ENCODE measurements around the gene NFAT5. TPM values are rescaled to one million over a fixed set of nuclear protein-coding genes. Genes with fewer than 3 reads are reported as not detected.
A peak's percentile ranks its signal among the peaks of the same experiment; 100 is the strongest.
"Not testable (repeated sequence)": the region's sequence is repeated elsewhere in the genome, so short reads cannot be mapped to it uniquely, and the experiment has no call there.

The NFAT5 gene, protein sequence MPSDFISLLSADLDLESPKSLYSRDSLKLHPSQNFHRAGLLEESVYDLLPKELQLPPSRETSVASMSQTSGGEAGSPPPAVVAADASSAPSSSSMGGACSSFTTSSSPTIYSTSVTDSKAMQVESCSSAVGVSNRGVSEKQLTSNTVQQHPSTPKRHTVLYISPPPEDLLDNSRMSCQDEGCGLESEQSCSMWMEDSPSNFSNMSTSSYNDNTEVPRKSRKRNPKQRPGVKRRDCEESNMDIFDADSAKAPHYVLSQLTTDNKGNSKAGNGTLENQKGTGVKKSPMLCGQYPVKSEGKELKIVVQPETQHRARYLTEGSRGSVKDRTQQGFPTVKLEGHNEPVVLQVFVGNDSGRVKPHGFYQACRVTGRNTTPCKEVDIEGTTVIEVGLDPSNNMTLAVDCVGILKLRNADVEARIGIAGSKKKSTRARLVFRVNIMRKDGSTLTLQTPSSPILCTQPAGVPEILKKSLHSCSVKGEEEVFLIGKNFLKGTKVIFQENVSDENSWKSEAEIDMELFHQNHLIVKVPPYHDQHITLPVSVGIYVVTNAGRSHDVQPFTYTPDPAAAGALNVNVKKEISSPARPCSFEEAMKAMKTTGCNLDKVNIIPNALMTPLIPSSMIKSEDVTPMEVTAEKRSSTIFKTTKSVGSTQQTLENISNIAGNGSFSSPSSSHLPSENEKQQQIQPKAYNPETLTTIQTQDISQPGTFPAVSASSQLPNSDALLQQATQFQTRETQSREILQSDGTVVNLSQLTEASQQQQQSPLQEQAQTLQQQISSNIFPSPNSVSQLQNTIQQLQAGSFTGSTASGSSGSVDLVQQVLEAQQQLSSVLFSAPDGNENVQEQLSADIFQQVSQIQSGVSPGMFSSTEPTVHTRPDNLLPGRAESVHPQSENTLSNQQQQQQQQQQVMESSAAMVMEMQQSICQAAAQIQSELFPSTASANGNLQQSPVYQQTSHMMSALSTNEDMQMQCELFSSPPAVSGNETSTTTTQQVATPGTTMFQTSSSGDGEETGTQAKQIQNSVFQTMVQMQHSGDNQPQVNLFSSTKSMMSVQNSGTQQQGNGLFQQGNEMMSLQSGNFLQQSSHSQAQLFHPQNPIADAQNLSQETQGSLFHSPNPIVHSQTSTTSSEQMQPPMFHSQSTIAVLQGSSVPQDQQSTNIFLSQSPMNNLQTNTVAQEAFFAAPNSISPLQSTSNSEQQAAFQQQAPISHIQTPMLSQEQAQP (N-terminal part only)
- 10 to 100 TPM; 29.1 to 48.4 (median 39.8) TPM for total RNA-seq
- long read RNA-seq, donor 1, full-length matches to known transcripts = 1 of 16 reads
- long read RNA-seq, donor 1, partial matches to known transcripts = 6 of 16 reads
- long read RNA-seq, donor 1, other reads (novel, unspliced or antisense) = 9 of 16 reads
- long read RNA-seq, donor 2, partial matches to known transcripts = 2 of 4 reads
- long read RNA-seq, donor 2, other reads (novel, unspliced or antisense) = 2 of 4 reads

- Histone ChIP-seq H3K4me1 (ENCODE audit: low read depth) (peaks cover 18% of the 10 kb centered on the region), H3K36me3 (ENCODE audit: low read depth) (no peaks in the 10 kb centered on the region), H3K9me3 (no peaks in the 10 kb centered on the region), H3K4me3 (peak within 1 kb of the TSS; percentile 98)
- TF ChIP-seq, protein P1, sequence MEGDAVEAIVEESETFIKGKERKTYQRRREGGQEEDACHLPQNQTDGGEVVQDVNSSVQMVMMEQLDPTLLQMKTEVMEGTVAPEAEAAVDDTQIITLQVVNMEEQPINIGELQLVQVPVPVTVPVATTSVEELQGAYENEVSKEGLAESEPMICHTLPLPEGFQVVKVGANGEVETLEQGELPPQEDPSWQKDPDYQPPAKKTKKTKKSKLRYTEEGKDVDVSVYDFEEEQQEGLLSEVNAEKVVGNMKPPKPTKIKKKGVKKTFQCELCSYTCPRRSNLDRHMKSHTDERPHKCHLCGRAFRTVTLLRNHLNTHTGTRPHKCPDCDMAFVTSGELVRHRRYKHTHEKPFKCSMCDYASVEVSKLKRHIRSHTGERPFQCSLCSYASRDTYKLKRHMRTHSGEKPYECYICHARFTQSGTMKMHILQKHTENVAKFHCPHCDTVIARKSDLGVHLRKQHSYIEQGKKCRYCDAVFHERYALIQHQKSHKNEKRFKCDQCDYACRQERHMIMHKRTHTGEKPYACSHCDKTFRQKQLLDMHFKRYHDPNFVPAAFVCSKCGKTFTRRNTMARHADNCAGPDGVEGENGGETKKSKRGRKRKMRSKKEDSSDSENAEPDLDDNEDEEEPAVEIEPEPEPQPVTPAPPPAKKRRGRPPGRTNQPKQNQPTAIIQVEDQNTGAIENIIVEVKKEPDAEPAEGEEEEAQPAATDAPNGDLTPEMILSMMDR (IDR thresholded peaks at IDR 0.05) = no peak
- peak; percentile 91 to 97 (median 92) for DNase-seq
- ATAC-seq = peak; percentile 97
- intact Hi-C loops (cut with DNase I, micrococcal nuclease) = no loop called here
These were observed at the start of gene NFAT5 for GRCh38 chr16:69565671-69566239. Gene NFAT5 (plus strand): TSS chr16:69565966. CDS start chr16:69566302, 336 bp downstream.

- ATAC-seq; DNase-seq; H3K36me3 ChIP-seq (ENCODE audit: low read depth); H3K4me3 ChIP-seq; H3K9me3 ChIP-seq; H3K4me1 ChIP-seq (ENCODE audit: low read depth); intact Hi-C loops (cut with DNase I, micrococcal nuclease): not testable (repeated sequence)
These were observed 47.9 kb upstream of the NFAT5 start for GRCh38 chr16:69517914-69518313.

GRCh38 chr16:69520413-69520799 lies 45.4 kb upstream of the NFAT5 start:
- Histone ChIP-seq H3K36me3 (ENCODE audit: low read depth) (no peaks in the 10 kb centered on the region), H3K4me1 (ENCODE audit: low read depth) (peaks cover 5% of the 10 kb centered on the region), H3K4me3 (no peak overlapping the region), H3K9me3 (no peaks in the 10 kb centered on the region)
- TF ChIP-seq, protein P1 (IDR thresholded peaks at IDR 0.05) = no peak
- intact Hi-C loops (cut with DNase I, micrococcal nuclease) = no loop called here
- no peak for ATAC-seq
- no peak for DNase-seq

- DNase-seq = no peak
- TF ChIP-seq, protein P1 (IDR thresholded peaks at IDR 0.05) = no peak
These were observed 44.8 kb upstream of the NFAT5 start for GRCh38 chr16:69520800-69521602.

DNA sequence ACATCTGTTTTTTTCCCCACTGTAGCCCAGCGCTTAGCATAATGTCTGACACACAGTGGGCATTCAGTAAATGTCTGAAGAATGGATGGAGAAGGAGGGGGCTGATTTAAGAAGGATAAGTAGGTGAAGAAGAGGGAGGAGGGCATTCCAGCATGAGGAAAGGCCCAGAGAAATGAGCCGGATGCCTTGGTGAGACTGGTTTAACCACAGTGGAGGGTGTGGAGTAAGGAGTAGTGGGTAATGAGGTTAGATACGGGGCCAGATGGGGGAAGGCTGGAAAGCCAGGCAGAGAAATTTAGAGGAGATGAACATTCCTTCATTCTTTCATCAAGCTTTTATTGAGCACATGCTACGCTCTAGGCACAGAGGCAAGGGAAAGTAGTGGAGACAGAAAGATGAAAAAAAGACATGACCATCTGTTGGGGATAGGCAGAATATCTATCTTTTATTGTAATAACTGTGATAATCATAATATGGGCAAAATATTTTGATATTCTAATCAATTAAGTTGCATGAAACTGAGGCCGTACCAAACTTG lies 43.7 kb upstream of the NFAT5 start:
- Histone ChIP-seq H3K36me3 (ENCODE audit: low read depth) (no peaks in the 10 kb centered on the region), H3K4me1 (ENCODE audit: low read depth) (peaks cover 5% of the 10 kb centered on the region), H3K4me3 (no peak overlapping the region), H3K9me3 (no peaks in the 10 kb centered on the region)
- TF ChIP-seq, protein P1 (IDR thresholded peaks at IDR 0.05) = no peak
- ATAC-seq (no peak), DNase-seq (no peak)
- intact Hi-C loops (cut with DNase I, micrococcal nuclease) = no loop called here

More at GRCh38 chr16:69520800-69521602, 44.8 kb upstream of the NFAT5 start:
- no peak for ATAC-seq
- intact Hi-C loops (cut with DNase I, micrococcal nuclease) = no loop called here
- H3K4me3 ChIP-seq = no peak overlapping the region
- peaks cover 5% of the 10 kb centered on the region for H3K4me1 ChIP-seq (ENCODE audit: low read depth)
- no peaks in the 10 kb centered on the region for H3K36me3 ChIP-seq (ENCODE audit: low read depth)
- no peaks in the 10 kb centered on the region for H3K9me3 ChIP-seq

All from mucosa of descending colon (tissue), 3 donors.